Sigmoid colon (tissue), 7 donors: ENCODE data around the gene PNKD. TPM values are rescaled to one million over a fixed set of nuclear protein-coding genes. Genes with fewer than 3 reads are reported as not detected.

ENCODE experiments used
- DNase-seq: peaks from one replicate; pipeline ENCODE4 v3.0.0-alpha.2; 2019
- H3K27ac ChIP-seq, 4 donors: fragments of 200-600 bp; sonication (generic); one replicate each; pipeline ENCODE4 v1.5.1; 2016 to 2019; ENCODE audit warnings: mild to moderate bottlenecking in 1 of 4
- H3K27me3 ChIP-seq, 3 donors: fragments of 200-600 bp; sonication (generic); one replicate each; pipeline ENCODE4 v1.5.1; 2019; ENCODE audit warnings: mild to moderate bottlenecking in 1 of 3
- H3K36me3 ChIP-seq, 4 donors: fragments of 200-600 bp; sonication (generic); one replicate each; pipeline ENCODE4 v1.5.1; 2016 to 2019
- H3K4me1 ChIP-seq, 4 donors: fragments of 200-600 bp; sonication (generic); one replicate each; pipeline ENCODE4 v1.5.1; 2017 to 2019
- H3K4me3 ChIP-seq, 4 donors: fragments of 200-600 bp; sonication (generic); one replicate each; pipeline ENCODE4 v1.5.1; 2017 to 2019; ENCODE audit warnings: mild to moderate bottlenecking in 2 of 4, moderate library complexity in 1 of 4
- H3K9me3 ChIP-seq, 4 donors: fragments of 200-600 bp in 3 of 4; sonication (generic) in 3 of 4; one replicate each; pipeline versions ENCODE4 v1.5.1 to v1.6.1; 2013 to 2019
- CTCF ChIP-seq, 4 experiments: fragments of 450-650 bp in 3 of 4; fragments of 200-600 bp in 1 of 4; IDR thresholded peaks; one replicate each; pipeline ENCODE4 v1.5.1; 2016 to 2019; ENCODE audit warnings: antibody characterized with exemption in 4 of 4, mild to moderate bottlenecking in 3 of 4, moderate library complexity in 2 of 4
- EP300 ChIP-seq, 4 donors: sonication (generic); formaldehyde crosslinking; IDR thresholded peaks; one replicate each; pipeline ENCODE4 v1.6.1; 2017; ENCODE audit warnings: antibody characterized with exemption in 4 of 4
- POLR2A ChIP-seq, 2 donors: fragments of 450-650 bp; IDR thresholded peaks; one replicate each; pipeline ENCODE4 v1.6.1; 2016; ENCODE audit warnings: antibody characterized with exemption in 2 of 2, mild to moderate bottlenecking in 2 of 2, moderate library complexity in 2 of 2
- POLR2AphosphoS5 ChIP-seq, 4 donors: sonication (generic); formaldehyde crosslinking; IDR thresholded peaks; one replicate each; pipeline ENCODE4 v1.6.1; 2017; ENCODE audit warnings: antibody characterized with exemption in 4 of 4
- WGBS, 2 donors: extraction: QIAGEN DNeasy Blood & Tissue Kit; methylation state at CpG; one replicate each; pipeline ENCODE4 v1.1.7; 2013; 5-methylcytosine and 5-hydroxymethylcytosine counted together
- intact Hi-C: fragments of 100-400 bp; cut with DNase I; formaldehyde crosslinking; loops from one replicate; pipeline ENCODE4 v1.15.1; 2023
- polyA plus RNA-seq, 3 donors: library from polyadenylated mRNA; stranded (reverse); fragments of 200-250 nt; gene quantifications; one replicate each; pipeline ENCODE4 v1.2.3, GENCODE V29; 2013
- total RNA-seq, 4 donors: library from RNA; depleted of rRNA; stranded (reverse); fragments of >200 nt; gene quantifications; one replicate each; pipeline ENCODE4 v1.1.0, GENCODE V29; 2016
- donor health status: healthy with polysubstance abuse.
- donor health status: Bipolar disorder and iron deficiency.
- donor health status: healthy.

Gene PNKD
- total and polyA plus RNA-seq, 7 donors = 46.8 to 199 (median 95.1) TPM

- TF ChIP-seq POLR2AphosphoS5 (IDR thresholded peaks at IDR 0.05) (peak in 2 of 4 donors; percentile 8 to 19), EP300 (IDR thresholded peaks at IDR 0.05) (no peak)
- intact Hi-C loops = no loop called here
- WGBS, 2 donors = 56 to 74% methylated on average over 16 of the region's 16 CpGs
- no peaks in the 10 kb centered on the region for H3K27me3 ChIP-seq
- H3K27ac ChIP-seq = peak overlapping the region; percentile 14 to 56 (median 34)
- H3K4me3 ChIP-seq = no peak overlapping the region
- DNase-seq = no peak
- H3K4me1 ChIP-seq = no peaks in the 10 kb centered on the region
- H3K9me3 ChIP-seq = no peaks in the 10 kb centered on the region
- no peaks in the 10 kb centered on the region for H3K36me3 ChIP-seq
Measured at GRCh38 chr2:218332920-218333645, 62.8 kb downstream of the PNKD start.

DNA sequence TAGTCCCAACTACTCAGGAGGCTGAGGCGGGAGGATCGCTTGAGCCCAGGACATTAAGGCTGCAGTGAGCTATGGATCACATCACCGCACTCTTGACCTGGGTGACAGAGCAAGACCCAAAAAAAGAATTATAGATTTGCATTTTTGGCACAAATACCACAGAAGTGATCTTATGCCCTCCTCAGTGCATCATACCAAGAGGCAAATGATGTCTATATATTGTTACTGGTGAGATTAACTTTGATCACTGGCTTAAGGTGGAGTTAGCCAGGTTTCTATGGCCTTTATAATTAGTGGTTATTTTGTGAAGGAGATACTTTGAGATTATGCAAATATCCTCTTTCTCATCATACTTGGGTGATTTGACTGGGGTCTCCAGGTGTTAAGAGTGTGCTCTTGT, 64.2 kb downstream of the PNKD start:
- no peak for TF ChIP-seq POLR2A (IDR thresholded peaks at IDR 0.05)
- TF ChIP-seq CTCF (IDR thresholded peaks at IDR 0.05) = no peak
- no peak for TF ChIP-seq POLR2AphosphoS5 (IDR thresholded peaks at IDR 0.05)
- no peak for TF ChIP-seq EP300 (IDR thresholded peaks at IDR 0.05)
- no peak for DNase-seq
- 94 to 95% methylated on average over 3 of the region's 3 CpGs for WGBS, 2 donors
- Histone ChIP-seq H3K4me1 (no peaks in the 10 kb centered on the region), H3K9me3 (no peaks in the 10 kb centered on the region), H3K36me3 (no peaks in the 10 kb centered on the region), H3K27me3 (no peaks in the 10 kb centered on the region), H3K4me3 (no peak overlapping the region), H3K27ac (no peak overlapping the region)
- intact Hi-C loops = no loop called here

DNA sequence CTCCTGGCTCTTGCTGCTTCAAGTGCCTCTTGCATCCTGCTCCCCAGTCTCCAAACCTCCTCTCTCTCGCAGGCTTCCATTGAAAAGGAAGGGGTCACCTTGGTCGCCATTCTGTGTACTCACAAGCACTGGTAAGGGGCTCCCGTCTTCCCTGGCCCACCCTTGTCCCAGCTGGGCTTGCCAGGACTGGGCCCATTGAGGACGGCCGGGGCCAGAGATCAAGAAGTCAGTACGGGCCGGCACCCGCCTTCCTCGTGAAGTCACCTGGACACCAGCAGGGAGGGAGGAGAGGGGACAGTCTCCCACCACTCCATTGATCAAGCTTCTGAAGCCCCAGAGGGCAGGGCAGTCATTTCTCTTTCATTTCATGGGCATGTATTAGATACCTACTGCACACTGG, 70.3 kb downstream of the PNKD start:
- intact Hi-C loops = no loop called here
- H3K36me3 ChIP-seq = no peaks in the 10 kb centered on the region
- no peak for TF ChIP-seq POLR2AphosphoS5 (IDR thresholded peaks at IDR 0.05)
- no peak for TF ChIP-seq POLR2A (IDR thresholded peaks at IDR 0.05)
- no peak for TF ChIP-seq EP300 (IDR thresholded peaks at IDR 0.05)
- TF ChIP-seq CTCF (IDR thresholded peaks at IDR 0.05) = no peak
- no peaks in the 10 kb centered on the region for H3K4me1 ChIP-seq
- DNase-seq = no peak
- WGBS, 2 donors = 93 to 94% methylated on average over 9 of the region's 9 CpGs
- no peaks in the 10 kb centered on the region for H3K27me3 ChIP-seq
- no peak overlapping the region for H3K4me3 ChIP-seq
- H3K9me3 ChIP-seq = no peaks in the 10 kb centered on the region
- H3K27ac ChIP-seq = no peak overlapping the region

GRCh38 chr2:218341381-218341780, 71.1 kb downstream of the PNKD start:
- no peaks in the 10 kb centered on the region for H3K4me1 ChIP-seq
- H3K27me3 ChIP-seq = no peaks in the 10 kb centered on the region
- intact Hi-C loops = no loop called here
- no peak overlapping the region for H3K4me3 ChIP-seq
- WGBS, 2 donors = 94 to 95% methylated on average over 8 of the region's 8 CpGs
- no peaks in the 10 kb centered on the region for H3K36me3 ChIP-seq
- DNase-seq = no peak
- no peaks in the 10 kb centered on the region for H3K9me3 ChIP-seq
- no peak overlapping the region for H3K27ac ChIP-seq
- TF ChIP-seq POLR2A (IDR thresholded peaks at IDR 0.05) (no peak), EP300 (IDR thresholded peaks at IDR 0.05) (no peak), POLR2AphosphoS5 (IDR thresholded peaks at IDR 0.05) (no peak), CTCF (IDR thresholded peaks at IDR 0.05) (no peak)

DNA sequence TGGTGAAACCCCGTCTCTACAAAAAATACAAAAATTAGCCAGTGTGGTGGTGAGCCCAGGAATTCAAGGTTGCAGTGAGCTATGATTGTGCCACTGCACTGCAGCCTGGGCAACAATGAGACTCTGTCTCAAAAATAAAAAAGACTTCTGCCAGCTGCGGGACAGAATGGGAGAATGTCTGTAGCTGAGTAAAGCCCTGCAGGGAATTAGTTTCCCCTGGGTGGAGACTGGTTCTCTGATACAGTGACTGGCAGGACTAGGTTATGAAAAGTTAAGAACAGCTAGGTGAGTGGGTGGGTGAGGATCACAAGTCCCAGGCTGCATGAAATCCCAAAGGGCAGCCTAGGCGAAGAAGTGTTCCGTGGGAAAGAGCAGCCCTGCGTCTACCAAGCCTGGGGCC, 72.5 kb downstream of the PNKD start:
- 97% methylated on average over 5 of the region's 5 CpGs for WGBS, 2 donors
- no peak overlapping the region for H3K4me3 ChIP-seq
- no peaks in the 10 kb centered on the region for H3K36me3 ChIP-seq
- intact Hi-C loops = no loop called here
- no peak for DNase-seq
- H3K9me3 ChIP-seq = no peaks in the 10 kb centered on the region
- no peak for TF ChIP-seq EP300 (IDR thresholded peaks at IDR 0.05)
- no peak for TF ChIP-seq POLR2A (IDR thresholded peaks at IDR 0.05)
- TF ChIP-seq CTCF (IDR thresholded peaks at IDR 0.05) = no peak
- no peak for TF ChIP-seq POLR2AphosphoS5 (IDR thresholded peaks at IDR 0.05)
- no peaks in the 10 kb centered on the region for H3K4me1 ChIP-seq
- no peaks in the 10 kb centered on the region for H3K27me3 ChIP-seq
- H3K27ac ChIP-seq = no peak overlapping the region
